DOHH2 (cell line): Measurements from ENCODE around the gene CDH4.

ENCODE experiments used
- EZH2phosphoT487 ChIP-seq: fragments of 200-600 bp; sonication (generic); IDR thresholded peaks from 2 replicates; pipeline ENCODE4 v1.6.1; 2017; ENCODE audit warnings: borderline replicate concordance, mild to moderate bottlenecking, antibody characterized with exemption, low read length, moderate library complexity, mixed read lengths
- TF ChIP-seq, protein P1 (sequence below): fragments of 200-600 bp; sonication (generic); IDR thresholded peaks from one replicate; pipeline ENCODE4 v1.5.1; 2014; ENCODE audit warnings: antibody characterized with exemption, mild to moderate bottlenecking, low read depth, low read length; ENCODE audit not compliant: poor library complexity, severe bottlenecking

DNA sequence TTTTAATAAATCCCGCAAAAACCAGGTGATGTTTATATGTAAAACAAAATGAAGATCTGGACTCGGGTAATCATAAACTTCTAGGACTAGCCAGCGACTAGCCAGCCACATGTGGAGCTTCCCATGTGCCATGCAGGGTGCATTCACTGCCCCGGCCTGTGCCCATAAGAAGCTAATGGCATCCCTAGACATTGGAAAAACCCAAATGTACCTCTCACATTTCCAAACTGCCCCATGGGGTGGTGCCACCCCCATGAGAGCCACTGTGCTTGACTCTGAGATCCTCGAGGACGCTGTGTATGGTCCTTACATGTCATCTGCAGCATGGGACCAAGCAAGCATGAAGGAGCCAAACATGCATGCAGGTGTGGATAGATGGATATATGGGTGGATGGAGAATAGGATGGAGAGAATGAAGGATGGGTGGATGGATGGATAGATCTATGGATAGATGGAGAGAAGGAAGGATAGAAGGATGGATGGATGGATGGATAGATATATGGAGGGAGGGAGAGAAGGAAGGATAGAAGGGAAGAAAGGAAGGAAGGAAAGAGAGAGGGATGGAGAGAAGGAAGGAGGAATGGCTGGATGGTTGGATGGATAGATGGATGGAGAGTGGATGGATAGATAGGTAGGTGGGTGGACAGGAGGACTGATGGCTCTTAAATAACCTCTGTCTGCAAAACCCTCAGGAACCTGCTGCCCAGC is 203.6 kb downstream of the CDH4 start:
- TF ChIP-seq, protein P1, sequence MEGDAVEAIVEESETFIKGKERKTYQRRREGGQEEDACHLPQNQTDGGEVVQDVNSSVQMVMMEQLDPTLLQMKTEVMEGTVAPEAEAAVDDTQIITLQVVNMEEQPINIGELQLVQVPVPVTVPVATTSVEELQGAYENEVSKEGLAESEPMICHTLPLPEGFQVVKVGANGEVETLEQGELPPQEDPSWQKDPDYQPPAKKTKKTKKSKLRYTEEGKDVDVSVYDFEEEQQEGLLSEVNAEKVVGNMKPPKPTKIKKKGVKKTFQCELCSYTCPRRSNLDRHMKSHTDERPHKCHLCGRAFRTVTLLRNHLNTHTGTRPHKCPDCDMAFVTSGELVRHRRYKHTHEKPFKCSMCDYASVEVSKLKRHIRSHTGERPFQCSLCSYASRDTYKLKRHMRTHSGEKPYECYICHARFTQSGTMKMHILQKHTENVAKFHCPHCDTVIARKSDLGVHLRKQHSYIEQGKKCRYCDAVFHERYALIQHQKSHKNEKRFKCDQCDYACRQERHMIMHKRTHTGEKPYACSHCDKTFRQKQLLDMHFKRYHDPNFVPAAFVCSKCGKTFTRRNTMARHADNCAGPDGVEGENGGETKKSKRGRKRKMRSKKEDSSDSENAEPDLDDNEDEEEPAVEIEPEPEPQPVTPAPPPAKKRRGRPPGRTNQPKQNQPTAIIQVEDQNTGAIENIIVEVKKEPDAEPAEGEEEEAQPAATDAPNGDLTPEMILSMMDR, result no peak
- no peak for TF ChIP-seq EZH2phosphoT487
